ENCODE results near the gene MARVELD2. TPM values are rescaled to one million over a fixed set of nuclear protein-coding genes. Genes with fewer than 3 reads are reported as not detected.
"Not testable (repeated sequence)": the region's sequence is repeated elsewhere in the genome, so short reads cannot be mapped to it uniquely, and the experiment has no call there.

Gene MARVELD2
- total RNA-seq, 1 donor from 2014 or later, result 6.5 TPM

DNA sequence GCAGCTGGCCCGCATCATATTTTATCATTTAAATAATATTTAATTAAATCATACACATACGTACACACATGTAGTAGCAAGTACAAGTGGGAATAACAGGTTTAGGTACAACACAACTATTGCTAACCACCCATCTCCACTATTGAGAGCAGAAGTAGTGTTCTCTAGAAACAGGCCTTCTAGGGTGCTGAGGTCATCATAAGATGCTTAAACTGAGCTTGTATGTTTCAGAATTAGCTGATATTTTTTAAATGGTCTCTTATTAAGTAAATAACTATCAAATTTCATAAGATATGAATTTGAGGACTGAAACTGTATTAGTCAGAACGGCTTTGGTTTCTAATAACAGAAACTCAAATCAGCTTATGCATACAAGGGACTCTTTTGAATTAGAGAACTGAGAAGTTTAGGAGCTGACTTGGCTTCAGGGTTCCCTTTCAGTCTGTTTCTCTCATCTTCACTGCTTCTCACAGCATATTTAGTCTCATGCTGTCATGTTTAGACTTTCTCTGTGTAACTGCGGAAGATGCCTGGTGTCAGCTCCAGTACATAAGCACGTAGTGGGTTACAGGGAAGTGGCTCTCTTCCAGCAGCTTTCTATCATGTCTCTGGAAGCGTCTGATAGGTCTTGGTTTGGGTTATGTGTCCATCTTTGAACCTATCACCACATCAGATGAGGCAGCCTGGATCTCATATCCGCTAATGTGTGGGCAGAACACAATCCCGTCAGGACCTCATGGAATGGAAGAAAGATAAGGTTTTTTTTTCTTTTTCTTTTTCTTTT lies 52.7 kb downstream of the MARVELD2 start:
- TF ChIP-seq, protein P1, sequence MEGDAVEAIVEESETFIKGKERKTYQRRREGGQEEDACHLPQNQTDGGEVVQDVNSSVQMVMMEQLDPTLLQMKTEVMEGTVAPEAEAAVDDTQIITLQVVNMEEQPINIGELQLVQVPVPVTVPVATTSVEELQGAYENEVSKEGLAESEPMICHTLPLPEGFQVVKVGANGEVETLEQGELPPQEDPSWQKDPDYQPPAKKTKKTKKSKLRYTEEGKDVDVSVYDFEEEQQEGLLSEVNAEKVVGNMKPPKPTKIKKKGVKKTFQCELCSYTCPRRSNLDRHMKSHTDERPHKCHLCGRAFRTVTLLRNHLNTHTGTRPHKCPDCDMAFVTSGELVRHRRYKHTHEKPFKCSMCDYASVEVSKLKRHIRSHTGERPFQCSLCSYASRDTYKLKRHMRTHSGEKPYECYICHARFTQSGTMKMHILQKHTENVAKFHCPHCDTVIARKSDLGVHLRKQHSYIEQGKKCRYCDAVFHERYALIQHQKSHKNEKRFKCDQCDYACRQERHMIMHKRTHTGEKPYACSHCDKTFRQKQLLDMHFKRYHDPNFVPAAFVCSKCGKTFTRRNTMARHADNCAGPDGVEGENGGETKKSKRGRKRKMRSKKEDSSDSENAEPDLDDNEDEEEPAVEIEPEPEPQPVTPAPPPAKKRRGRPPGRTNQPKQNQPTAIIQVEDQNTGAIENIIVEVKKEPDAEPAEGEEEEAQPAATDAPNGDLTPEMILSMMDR (IDR thresholded peaks at IDR 0.05; ENCODE audit: unreplicated experiment), result no peak
- Mint-ChIP-seq H3K27me3 (ENCODE audit: unreplicated experiment) (no peaks in the 10 kb centered on the region), H3K4me3 (ENCODE audit: unreplicated experiment) (no peak overlapping the region), H3K4me1 (ENCODE audit: unreplicated experiment) (peaks cover 12% of the 10 kb centered on the region), H3K9me3 (ENCODE audit: unreplicated experiment) (peaks cover 4% of the 10 kb centered on the region), H3K36me3 (ENCODE audit: low read depth, unreplicated experiment) (peaks cover 5% of the 10 kb centered on the region), H3K27ac (ENCODE audit: unreplicated experiment) (no peak overlapping the region)
- DNase-seq (ENCODE audit: low spot score), result no peak

DNA sequence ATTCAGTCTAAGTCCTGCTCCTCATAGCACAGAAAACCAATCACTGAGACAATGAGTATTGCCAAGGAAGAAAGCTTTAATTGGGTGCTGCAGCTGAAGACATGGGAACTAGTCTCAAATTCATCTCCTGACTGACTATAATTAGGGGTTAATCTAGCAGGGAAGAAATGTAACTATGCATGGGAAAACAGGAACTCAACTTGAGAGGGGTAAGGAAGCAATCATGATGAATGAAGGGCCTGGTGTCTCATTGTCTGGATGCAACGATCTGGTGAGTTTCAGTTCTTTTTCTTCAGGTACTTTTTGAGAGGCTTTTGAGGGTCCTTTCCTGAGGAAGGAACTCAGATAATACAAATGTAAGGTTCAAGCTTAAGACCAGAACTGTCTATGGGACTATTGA lies 53.7 kb downstream of the MARVELD2 start:
- TF ChIP-seq, protein P1 (IDR thresholded peaks at IDR 0.05; ENCODE audit: unreplicated experiment), result no peak
- H3K27me3 Mint-ChIP-seq (ENCODE audit: unreplicated experiment), result no peaks in the 10 kb centered on the region
- peaks cover 12% of the 10 kb centered on the region for H3K4me1 Mint-ChIP-seq (ENCODE audit: unreplicated experiment)
- H3K27ac Mint-ChIP-seq (ENCODE audit: unreplicated experiment), result no peak overlapping the region
- no peak for DNase-seq (ENCODE audit: low spot score)
- peaks cover 5% of the 10 kb centered on the region for H3K36me3 Mint-ChIP-seq (ENCODE audit: low read depth, unreplicated experiment)
- no peak overlapping the region for H3K4me3 Mint-ChIP-seq (ENCODE audit: unreplicated experiment)
- peaks cover 4% of the 10 kb centered on the region for H3K9me3 Mint-ChIP-seq (ENCODE audit: unreplicated experiment)

DNA sequence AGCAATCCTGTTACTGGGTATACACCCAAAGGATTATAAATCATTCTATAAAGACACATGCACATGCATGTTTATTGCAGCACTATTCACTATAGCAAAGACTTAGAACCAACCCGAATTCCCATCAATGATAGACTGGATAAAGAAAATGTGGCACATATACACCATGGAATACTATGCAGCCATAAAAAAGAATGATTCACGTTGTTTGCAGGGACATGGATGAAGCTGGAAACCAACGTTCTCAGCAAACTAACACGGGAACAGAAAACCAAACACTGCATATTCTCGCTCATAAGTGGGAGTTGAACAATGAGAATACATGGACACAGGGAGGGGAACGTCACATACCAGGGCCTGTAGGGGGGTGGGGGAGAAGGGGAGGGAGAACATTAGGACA lies 56.6 kb downstream of the MARVELD2 start:
- DNase-seq (ENCODE audit: low spot score); H3K9me3 Mint-ChIP-seq (ENCODE audit: unreplicated experiment); H3K36me3 Mint-ChIP-seq (ENCODE audit: low read depth, unreplicated experiment); H3K27ac Mint-ChIP-seq (ENCODE audit: unreplicated experiment); H3K27me3 Mint-ChIP-seq (ENCODE audit: unreplicated experiment); H3K4me3 Mint-ChIP-seq (ENCODE audit: unreplicated experiment): not testable (repeated sequence)
- H3K4me1 Mint-ChIP-seq (ENCODE audit: unreplicated experiment), result peaks cover 12% of the 10 kb centered on the region

DNA sequence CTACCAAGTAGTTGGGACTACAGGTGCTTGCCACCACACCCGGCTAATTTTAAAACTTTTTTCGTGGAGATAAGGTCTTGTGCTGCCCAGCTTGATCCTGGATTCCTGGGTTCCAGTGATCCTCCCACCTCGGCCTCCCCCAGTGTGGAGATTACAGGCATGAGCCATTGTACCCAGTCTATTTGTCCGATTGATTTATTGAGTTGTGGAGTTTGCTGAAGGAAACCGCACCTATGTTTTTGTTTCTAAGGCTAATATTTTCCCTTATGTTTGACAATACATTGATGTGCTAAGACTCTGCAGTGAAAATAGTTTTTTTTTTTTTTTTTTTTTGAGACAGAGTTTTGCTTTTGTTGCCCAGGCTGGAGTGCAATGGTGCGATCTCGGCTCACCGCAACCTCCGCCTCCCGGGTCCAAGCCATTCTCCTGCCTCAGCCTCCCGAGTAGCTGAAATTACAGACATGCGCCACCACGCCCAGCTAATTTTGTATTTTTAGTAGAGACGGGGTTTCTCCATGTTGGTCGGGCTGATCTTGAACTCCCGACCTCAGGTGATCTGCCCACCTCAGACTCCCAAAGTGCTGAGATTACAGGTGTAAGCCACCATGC lies 57.7 kb downstream of the MARVELD2 start:
- H3K27ac Mint-ChIP-seq (ENCODE audit: unreplicated experiment); H3K27me3 Mint-ChIP-seq (ENCODE audit: unreplicated experiment); H3K9me3 Mint-ChIP-seq (ENCODE audit: unreplicated experiment); H3K36me3 Mint-ChIP-seq (ENCODE audit: low read depth, unreplicated experiment); DNase-seq (ENCODE audit: low spot score); H3K4me3 Mint-ChIP-seq (ENCODE audit: unreplicated experiment): not testable (repeated sequence)
- H3K4me1 Mint-ChIP-seq (ENCODE audit: unreplicated experiment), result peaks cover 20% of the 10 kb centered on the region

DNA sequence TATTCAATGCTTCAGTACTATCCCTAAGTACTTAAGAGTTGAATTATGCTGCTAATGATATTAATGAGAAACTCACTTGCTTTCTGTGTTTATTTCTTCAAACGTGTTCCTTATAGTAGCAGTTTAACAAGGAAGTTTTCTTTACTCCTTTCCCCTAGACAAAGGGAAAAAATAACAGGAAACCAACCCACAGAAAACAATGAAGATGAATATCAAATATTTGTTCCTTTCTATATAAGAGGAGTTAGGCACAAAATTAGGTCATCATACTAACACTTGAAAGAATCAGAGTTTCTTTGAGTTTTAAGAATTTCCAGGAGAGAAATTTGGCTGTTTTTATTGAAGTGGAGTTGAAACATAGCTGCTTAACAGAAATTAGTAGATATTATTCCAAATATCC lies 62.3 kb downstream of the MARVELD2 start:
- Mint-ChIP-seq H3K36me3 (ENCODE audit: low read depth, unreplicated experiment) (no peaks in the 10 kb centered on the region), H3K9me3 (ENCODE audit: unreplicated experiment) (no peaks in the 10 kb centered on the region), H3K27me3 (ENCODE audit: unreplicated experiment) (no peaks in the 10 kb centered on the region), H3K4me1 (ENCODE audit: unreplicated experiment) (peaks cover 11% of the 10 kb centered on the region), H3K4me3 (ENCODE audit: unreplicated experiment) (no peak overlapping the region), H3K27ac (ENCODE audit: unreplicated experiment) (peak overlapping the region; percentile 89)
- DNase-seq (ENCODE audit: low spot score), result no peak
- TF ChIP-seq, protein P1 (IDR thresholded peaks at IDR 0.05; ENCODE audit: unreplicated experiment), result no peak

DNA sequence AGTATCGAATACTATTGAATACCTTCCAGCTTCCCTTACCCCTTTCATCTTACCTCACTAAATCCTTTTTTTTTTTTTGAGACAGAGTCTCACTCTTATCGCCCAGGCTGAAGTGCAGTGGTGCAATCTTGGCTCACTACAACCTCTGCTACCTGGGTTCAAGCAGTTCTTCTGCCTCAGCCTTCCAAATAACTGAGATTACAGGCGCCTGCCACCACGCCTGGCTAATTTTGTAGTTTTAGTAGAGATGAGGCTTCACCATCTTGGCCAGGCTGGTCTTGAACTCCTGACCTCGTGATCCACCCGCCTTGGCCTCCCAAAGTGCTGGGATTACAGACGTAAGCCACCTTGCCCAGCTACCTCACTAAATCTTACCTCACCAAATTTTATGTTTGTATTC lies 63.4 kb downstream of the MARVELD2 start:
- not testable (repeated sequence) for DNase-seq (ENCODE audit: low spot score); H3K27me3 Mint-ChIP-seq (ENCODE audit: unreplicated experiment); H3K4me3 Mint-ChIP-seq (ENCODE audit: unreplicated experiment); H3K9me3 Mint-ChIP-seq (ENCODE audit: unreplicated experiment); H3K36me3 Mint-ChIP-seq (ENCODE audit: low read depth, unreplicated experiment)
- Mint-ChIP-seq H3K4me1 (ENCODE audit: unreplicated experiment) (peaks cover 11% of the 10 kb centered on the region), H3K27ac (ENCODE audit: unreplicated experiment) (peak overlapping the region; percentile 52)

All from endothelial cell (in vitro differentiated cells).